ENCODE results near the gene ROBO1.

DNA sequence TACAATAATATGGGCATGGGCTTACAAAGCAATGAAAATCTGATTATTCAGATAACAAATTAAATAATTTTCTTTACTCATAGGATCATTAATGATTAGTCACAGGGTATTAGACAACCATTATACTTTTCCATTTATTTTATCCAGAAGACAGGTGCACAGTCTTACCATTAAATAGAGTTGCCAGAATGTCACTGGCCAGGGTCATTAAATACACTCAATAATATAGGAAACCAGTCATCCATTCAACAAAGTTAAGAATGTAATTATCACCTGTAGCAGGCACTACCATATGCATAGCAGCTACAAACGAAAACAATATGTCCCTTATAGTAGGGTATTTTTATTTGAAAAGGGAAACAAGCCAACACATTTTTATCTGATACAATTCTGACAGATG lies 16.1 kb downstream of the ROBO1 start:
- TF ChIP-seq, protein P1, sequence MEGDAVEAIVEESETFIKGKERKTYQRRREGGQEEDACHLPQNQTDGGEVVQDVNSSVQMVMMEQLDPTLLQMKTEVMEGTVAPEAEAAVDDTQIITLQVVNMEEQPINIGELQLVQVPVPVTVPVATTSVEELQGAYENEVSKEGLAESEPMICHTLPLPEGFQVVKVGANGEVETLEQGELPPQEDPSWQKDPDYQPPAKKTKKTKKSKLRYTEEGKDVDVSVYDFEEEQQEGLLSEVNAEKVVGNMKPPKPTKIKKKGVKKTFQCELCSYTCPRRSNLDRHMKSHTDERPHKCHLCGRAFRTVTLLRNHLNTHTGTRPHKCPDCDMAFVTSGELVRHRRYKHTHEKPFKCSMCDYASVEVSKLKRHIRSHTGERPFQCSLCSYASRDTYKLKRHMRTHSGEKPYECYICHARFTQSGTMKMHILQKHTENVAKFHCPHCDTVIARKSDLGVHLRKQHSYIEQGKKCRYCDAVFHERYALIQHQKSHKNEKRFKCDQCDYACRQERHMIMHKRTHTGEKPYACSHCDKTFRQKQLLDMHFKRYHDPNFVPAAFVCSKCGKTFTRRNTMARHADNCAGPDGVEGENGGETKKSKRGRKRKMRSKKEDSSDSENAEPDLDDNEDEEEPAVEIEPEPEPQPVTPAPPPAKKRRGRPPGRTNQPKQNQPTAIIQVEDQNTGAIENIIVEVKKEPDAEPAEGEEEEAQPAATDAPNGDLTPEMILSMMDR (IDR thresholded peaks at IDR 0.05): no peak
- TF ChIP-seq POLR2A (IDR thresholded peaks at IDR 0.05): no peak
